ENCODE data around the gene SLC4A7.

SLC4A7 gene

DNA sequence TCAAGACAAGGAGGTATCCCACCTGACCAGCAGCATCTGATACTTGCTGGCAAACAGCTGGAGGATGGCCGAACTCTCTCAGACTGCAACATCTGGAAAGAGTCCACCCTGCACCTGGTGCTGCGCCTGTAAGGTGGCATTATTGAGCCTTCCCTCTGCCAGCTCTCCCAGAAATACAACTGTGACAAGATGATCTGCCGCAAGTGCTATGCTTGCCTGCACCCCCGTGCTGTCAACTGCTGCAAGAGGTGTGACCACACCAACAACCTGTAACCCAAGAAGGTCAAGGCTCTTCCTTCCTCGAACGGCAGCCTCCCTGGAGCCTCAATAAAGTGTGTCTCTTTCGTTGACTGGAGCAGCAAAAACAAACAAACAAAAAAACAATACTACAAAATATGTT, 2.2 kb upstream of the SLC4A7 start:
- Histone ChIP-seq H3K4me1 (peaks cover 0 to 21% (median 12%) of the 10 kb centered on the region in 4 donors), H3K27ac (no peak overlapping the region), H3K36me3 (no peaks in the 10 kb centered on the region), H3K4me3 (no peak overlapping the region), H3K9me3 (no peaks in the 10 kb centered on the region), H3K27me3 (no peaks in the 10 kb centered on the region)
- intact Hi-C loops (cut with DNase I; ENCODE audit: low total_unique reads): loop anchor here (10.0 kb wide), 1 partner anchor 148 kb away; no protein-coding TSS in a partner anchor
- no peak for DNase-seq
- TF ChIP-seq, protein P1, sequence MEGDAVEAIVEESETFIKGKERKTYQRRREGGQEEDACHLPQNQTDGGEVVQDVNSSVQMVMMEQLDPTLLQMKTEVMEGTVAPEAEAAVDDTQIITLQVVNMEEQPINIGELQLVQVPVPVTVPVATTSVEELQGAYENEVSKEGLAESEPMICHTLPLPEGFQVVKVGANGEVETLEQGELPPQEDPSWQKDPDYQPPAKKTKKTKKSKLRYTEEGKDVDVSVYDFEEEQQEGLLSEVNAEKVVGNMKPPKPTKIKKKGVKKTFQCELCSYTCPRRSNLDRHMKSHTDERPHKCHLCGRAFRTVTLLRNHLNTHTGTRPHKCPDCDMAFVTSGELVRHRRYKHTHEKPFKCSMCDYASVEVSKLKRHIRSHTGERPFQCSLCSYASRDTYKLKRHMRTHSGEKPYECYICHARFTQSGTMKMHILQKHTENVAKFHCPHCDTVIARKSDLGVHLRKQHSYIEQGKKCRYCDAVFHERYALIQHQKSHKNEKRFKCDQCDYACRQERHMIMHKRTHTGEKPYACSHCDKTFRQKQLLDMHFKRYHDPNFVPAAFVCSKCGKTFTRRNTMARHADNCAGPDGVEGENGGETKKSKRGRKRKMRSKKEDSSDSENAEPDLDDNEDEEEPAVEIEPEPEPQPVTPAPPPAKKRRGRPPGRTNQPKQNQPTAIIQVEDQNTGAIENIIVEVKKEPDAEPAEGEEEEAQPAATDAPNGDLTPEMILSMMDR (IDR thresholded peaks at IDR 0.05): no peak

DNA sequence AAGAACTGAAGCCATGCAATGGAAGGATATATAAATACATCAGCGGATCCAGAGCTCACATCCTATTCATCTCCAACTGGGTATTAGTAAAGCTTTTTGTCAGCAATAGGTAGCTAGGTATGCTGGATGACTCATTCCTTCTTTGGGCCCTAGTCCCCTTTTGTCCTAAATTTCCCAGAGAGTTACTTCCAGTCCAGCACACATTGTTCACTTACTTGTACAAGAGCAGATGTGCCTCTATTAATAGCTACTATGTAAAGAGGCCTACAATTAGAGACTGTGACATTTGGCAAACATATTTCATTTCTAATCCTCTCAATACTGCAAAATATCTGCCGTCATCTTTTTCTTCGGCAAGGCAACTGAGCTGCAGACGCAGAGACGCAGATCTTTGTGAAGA, 1.7 kb upstream of the SLC4A7 start:
- DNase-seq: no peak
- Histone ChIP-seq H3K36me3 (no peaks in the 10 kb centered on the region), H3K27me3 (no peaks in the 10 kb centered on the region), H3K27ac (no peak overlapping the region), H3K9me3 (no peaks in the 10 kb centered on the region), H3K4me1 (peaks cover 0 to 25% (median 16%) of the 10 kb centered on the region in 4 donors), H3K4me3 (no peak overlapping the region)
- intact Hi-C loops (cut with DNase I; ENCODE audit: low total_unique reads): loop anchor here (10.0 kb wide), 1 partner anchor 149 kb away; no protein-coding TSS in a partner anchor
- TF ChIP-seq, protein P1 (IDR thresholded peaks at IDR 0.05): no peak

DNA sequence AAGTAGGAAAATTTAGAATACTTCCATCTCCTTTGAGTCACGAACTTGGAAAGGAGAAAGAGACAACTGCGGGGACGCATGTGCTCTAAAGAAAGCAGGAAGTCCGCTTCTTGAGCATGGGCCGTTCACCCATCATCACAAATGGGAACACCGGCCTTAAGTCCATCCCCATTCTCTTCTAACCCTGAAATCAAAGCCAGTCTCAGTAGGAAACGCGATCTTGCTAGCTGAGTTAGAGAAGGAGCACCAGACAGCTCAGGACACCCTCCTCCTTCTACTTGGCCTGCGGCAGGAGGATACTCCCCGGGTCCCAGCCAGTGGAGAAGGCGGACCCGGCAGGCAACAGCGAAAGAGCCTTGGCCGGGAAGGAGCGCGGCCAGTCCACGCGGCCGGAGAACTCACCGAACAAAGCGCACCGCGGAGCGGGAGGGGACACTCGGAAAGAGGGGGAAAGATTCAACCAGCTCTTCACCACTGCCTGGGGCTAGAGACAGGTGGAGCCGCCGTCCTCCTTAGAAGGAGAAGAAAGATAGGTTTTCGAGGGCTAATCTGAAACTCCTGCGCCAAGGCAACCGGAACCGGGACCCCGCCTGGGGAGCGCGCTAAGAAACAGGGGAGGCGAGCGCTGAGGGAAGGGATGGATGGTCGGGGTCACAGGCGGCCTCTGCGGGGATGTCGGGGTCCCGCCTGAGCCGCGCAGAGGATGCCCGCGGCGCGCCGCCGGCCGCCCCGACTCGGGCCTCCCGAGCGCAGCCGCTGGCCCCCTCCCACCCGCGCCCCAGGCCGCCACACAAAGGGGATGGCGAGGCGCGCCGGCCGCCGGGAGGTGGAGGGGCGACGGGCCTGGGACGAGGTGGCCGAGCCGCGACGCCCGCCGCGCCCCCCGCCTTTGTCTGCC, 818 bp downstream of the SLC4A7 start:
- intact Hi-C loops (cut with DNase I; ENCODE audit: low total_unique reads): loop anchor here (5.0 to 10.0 kb wide), 2 partner anchors 49 to 151 kb away; no protein-coding TSS in a partner anchor
- peak; percentile 75 to 82 for DNase-seq
- H3K27ac ChIP-seq: peak overlapping the region; percentile 91 to 98

DNA sequence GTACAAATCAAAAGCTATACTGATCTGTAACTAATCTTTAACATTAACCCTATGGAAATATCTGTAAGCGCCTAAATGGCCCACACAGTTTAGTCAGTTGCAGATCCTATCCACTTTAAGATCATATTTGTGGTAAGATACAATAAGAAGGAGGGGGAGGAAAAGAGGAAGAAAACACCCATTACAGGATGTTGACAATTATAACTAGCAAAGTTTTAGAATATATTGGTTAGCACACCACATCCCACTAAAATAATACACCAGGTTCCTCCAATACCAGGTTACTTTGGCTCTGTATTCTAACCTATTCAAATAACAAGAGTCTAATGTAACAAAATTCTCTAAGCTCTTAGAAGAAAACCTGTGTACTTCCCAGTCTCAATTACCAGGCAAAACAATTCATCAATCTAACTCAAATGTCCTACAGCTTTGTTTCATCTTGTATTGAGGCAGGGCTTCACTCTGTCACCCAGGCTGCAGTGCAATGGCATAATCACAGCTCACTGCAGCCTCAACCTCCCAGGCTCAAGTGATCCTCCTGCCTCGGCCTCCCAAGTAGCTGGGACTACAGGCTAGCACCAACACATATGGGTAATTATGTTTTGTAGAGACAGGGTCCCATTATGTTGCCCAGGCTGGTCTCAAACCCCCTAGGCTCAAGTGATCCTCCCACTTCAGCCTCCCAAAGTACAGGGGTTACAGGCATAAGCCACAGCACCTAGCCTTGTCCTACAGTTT, 4.2 kb downstream of the SLC4A7 start:
- no peak overlapping the region for H3K4me3 ChIP-seq
- TF ChIP-seq, protein P1 (IDR thresholded peaks at IDR 0.05): no peak
- intact Hi-C loops (cut with DNase I; ENCODE audit: low total_unique reads): loop anchor here (5.0 to 10.0 kb wide), 2 partner anchors 52 to 155 kb away; no protein-coding TSS in a partner anchor
- peak overlapping the region in 1 of 2 donors; percentile 25 for H3K27ac ChIP-seq
- no peak for DNase-seq
- H3K27me3 ChIP-seq: no peaks in the 10 kb centered on the region
- H3K9me3 ChIP-seq: no peaks in the 10 kb centered on the region
- no peaks in the 10 kb centered on the region for H3K36me3 ChIP-seq
- peaks cover 0 to 64% (median 29%) of the 10 kb centered on the region in 4 donors for H3K4me1 ChIP-seq

More for the DNA sequence above, 818 bp downstream of the SLC4A7 start:
- peak overlapping the region; percentile 74 to 86 for H3K4me3 ChIP-seq
- no peaks in the 10 kb centered on the region for H3K9me3 ChIP-seq
- H3K27me3 ChIP-seq: no peaks in the 10 kb centered on the region
- TF ChIP-seq, protein P1 (IDR thresholded peaks at IDR 0.05): no peak
- peaks cover 0 to 45% (median 24%) of the 10 kb centered on the region in 4 donors for H3K4me1 ChIP-seq
- no peaks in the 10 kb centered on the region for H3K36me3 ChIP-seq

DNA sequence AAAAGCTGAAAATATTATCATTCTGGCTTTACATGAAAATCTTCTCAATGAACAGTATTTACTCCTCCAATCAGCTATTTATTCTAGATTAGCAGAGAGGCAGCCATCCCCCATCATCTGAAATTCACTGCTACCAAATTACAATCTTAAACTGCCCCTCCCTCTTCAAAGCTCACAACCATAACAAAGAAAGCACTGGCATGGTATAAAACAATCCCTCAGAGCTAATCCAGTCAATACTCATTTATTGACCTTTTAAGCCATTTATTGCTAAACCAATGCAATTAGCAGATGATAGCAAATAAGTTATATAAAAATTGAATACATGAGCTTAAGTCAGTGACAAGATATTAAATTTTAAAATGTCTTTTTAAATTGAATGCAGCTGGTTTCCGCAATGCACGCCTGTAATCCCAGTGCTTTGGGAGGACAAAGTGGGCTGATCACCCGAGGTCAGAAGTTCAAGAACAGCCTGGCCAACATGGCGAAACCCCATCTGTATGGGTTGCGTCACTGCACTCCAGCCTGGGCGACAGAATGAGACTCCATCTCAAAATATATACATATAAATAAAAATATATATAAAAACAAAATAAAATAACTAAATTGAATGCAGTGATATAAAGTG, 12.1 kb downstream of the SLC4A7 start:
- DNase-seq: no peak
- no peaks in the 10 kb centered on the region for H3K27me3 ChIP-seq
- no peak overlapping the region for H3K27ac ChIP-seq
- TF ChIP-seq, protein P1 (IDR thresholded peaks at IDR 0.05): no peak
- intact Hi-C loops (cut with DNase I; ENCODE audit: low total_unique reads): no loop called here
- no peak overlapping the region for H3K4me3 ChIP-seq
- H3K4me1 ChIP-seq: peaks cover 0 to 47% (median 11%) of the 10 kb centered on the region in 4 donors
- no peaks in the 10 kb centered on the region for H3K36me3 ChIP-seq
- no peaks in the 10 kb centered on the region for H3K9me3 ChIP-seq

Measured in tibial artery (tissue), 4 donors.